H1 (cell line): ENCODE data around the gene DDN. TPM values are rescaled to one million over a fixed set of nuclear protein-coding genes. Genes with fewer than 3 reads are reported as not detected.

Source experiments
- CTCF ChIA-PET: fragments of 300-600 bp; sonication (Branson Sonifier 250); formaldehyde crosslinking; loops from one replicate; lab custom pipeline; 2021; ENCODE audit not compliant: partially characterized antibody; lab: Charles Lee
- POLR2A ChIA-PET: fragments of 300-600 bp; sonication (Branson Sonifier 250); formaldehyde crosslinking; loops from one replicate; lab custom pipeline; 2021; ENCODE audit warnings: inconsistent platforms; ENCODE audit not compliant: partially characterized antibody; lab: Charles Lee
- DNase-seq, 2 experiments: peaks; one replicate each; pipeline versions ENCODE4 v3.0.0 to v3.0.0-alpha.2; 2010 to 2022; ENCODE audit warnings: low spot score in 2 of 2, low read depth in 1 of 2, mixed read lengths in 1 of 2
- FAIRE-seq: peaks from 2 replicates; lab custom pipeline; 2011; peaks lifted over from hg19 to GRCh38; lab: Jason Lieb, UNC
- H2AFZ ChIP-seq: 2 replicates; pipeline ENCODE4 v1.8.1; 2012; ENCODE audit warnings: low read length, inconsistent platforms
- H2AK5ac ChIP-seq: 2 replicates; pipeline ENCODE4 v1.6.1; 2013; ENCODE audit warnings: low read depth, low read length
- H2BK120ac ChIP-seq: replicated peaks from 2 replicates; pipeline ENCODE3; 2013; ENCODE audit warnings: low read depth, low read length, inconsistent platforms
- H2BK12ac ChIP-seq: 2 replicates; pipeline ENCODE4 v1.6.1; 2013; ENCODE audit warnings: low read depth, low read length
- H2BK15ac ChIP-seq: 2 replicates; pipeline ENCODE4 v1.6.1; 2013; ENCODE audit warnings: low read length
- H2BK20ac ChIP-seq: 2 replicates; pipeline ENCODE4 v1.6.1; 2013; ENCODE audit warnings: low read length
- H2BK5ac ChIP-seq: 2 replicates; pipeline ENCODE4 v1.6.1; 2013; ENCODE audit warnings: low read depth, low read length
- H3K14ac ChIP-seq: 2 replicates; pipeline ENCODE4 v1.6.1; 2013; ENCODE audit warnings: inconsistent platforms; ENCODE audit not compliant: insufficient read length
- H3K18ac ChIP-seq: 2 replicates; pipeline ENCODE4 v1.6.1; 2013; ENCODE audit warnings: low read length; ENCODE audit errors: extremely low read depth
- H3K23ac ChIP-seq: 2 replicates; pipeline ENCODE4 v1.6.1; 2013; ENCODE audit warnings: inconsistent platforms; ENCODE audit not compliant: insufficient read length
- H3K23me2 ChIP-seq: 2 replicates; pipeline ENCODE4 v1.6.1; 2013; ENCODE audit warnings: low read depth, low read length
- H3K27ac ChIP-seq: 2 replicates; pipeline ENCODE4 v1.6.1; 2011; ENCODE audit warnings: low read depth, low read length, inconsistent platforms
- H3K27me3 ChIP-seq, 4 experiments: replicated peaks in 1 of 4; 1 replicate in 1 of 4; 2 replicates in 3 of 4; pipeline versions ENCODE4 v1.6.1 to v1.8.1; 2011 to 2013; ENCODE audit warnings: low read length in 3 of 4, mild to moderate bottlenecking in 3 of 4, inconsistent platforms in 2 of 4, mixed read lengths in 2 of 4, moderate library complexity in 1 of 4; ENCODE audit not compliant: control insufficient read depth in 3 of 4, insufficient read depth in 3 of 4; ENCODE audit errors: extremely low read depth in 1 of 4
- H3K36me3 ChIP-seq, 4 experiments: 2 replicates each; pipeline versions ENCODE4 v1.6.1 to v1.8.1; 2011 to 2013; ENCODE audit warnings: mild to moderate bottlenecking in 4 of 4, low read length in 3 of 4, moderate library complexity in 2 of 4, control low read depth in 1 of 4, inconsistent platforms in 1 of 4; ENCODE audit not compliant: insufficient read depth in 4 of 4, control insufficient read depth in 2 of 4
- H3K4ac ChIP-seq: replicated peaks from 2 replicates; pipeline ENCODE3; 2013; ENCODE audit warnings: low read length, low read depth, mixed read lengths, inconsistent platforms; ENCODE audit not compliant: insufficient read length
- H3K4me1 ChIP-seq, 4 experiments: replicated peaks in 1 of 4; 1 replicate in 1 of 4; 2 replicates in 3 of 4; pipeline versions ENCODE4 v1.6.1 to v1.8.1; 2011 to 2013; ENCODE audit warnings: low read length in 3 of 4, inconsistent platforms in 2 of 4, mixed read lengths in 1 of 4; ENCODE audit not compliant: insufficient read depth in 4 of 4, control insufficient read depth in 3 of 4
- H3K4me2 ChIP-seq, 2 experiments: 2 replicates each; pipeline versions ENCODE4 v1.6.1 to v1.8.1; 2011 to 2013; ENCODE audit warnings: low read depth in 2 of 2, low read length in 2 of 2, control low read depth in 1 of 2, inconsistent platforms in 1 of 2, mild to moderate bottlenecking in 1 of 2; ENCODE audit not compliant: insufficient read depth in 1 of 2
- H3K4me3 ChIP-seq, 4 experiments: fragments of 200-600, 300-600 bp in 1 of 4; sonication (generic), shearing (Covaris generic), sonication (Bioruptor Twin) in 1 of 4; 2 replicates each; pipeline versions ENCODE4 v1.5.1 to v1.8.1; 2011 to 2016; ENCODE audit warnings: low read length in 4 of 4, low read depth in 3 of 4, control low read depth in 2 of 4, inconsistent platforms in 2 of 4, mild to moderate bottlenecking in 2 of 4, mixed read lengths in 1 of 4, moderate library complexity in 1 of 4; ENCODE audit not compliant: insufficient read depth in 2 of 4; ENCODE audit errors: extremely low read depth in 1 of 4
- H3K56ac ChIP-seq: replicated peaks from 2 replicates; pipeline ENCODE3; 2013; ENCODE audit warnings: low read depth, mild to moderate bottlenecking, mixed read lengths, low read length, inconsistent platforms; ENCODE audit not compliant: insufficient read length
- H3K79me1 ChIP-seq: 2 replicates; pipeline ENCODE4 v1.6.1; 2013; ENCODE audit warnings: low read depth, low read length, control low read depth
- H3K79me2 ChIP-seq, 2 experiments: 2 replicates each; pipeline versions ENCODE4 v1.6.1 to v1.8.1; 2012 to 2013; ENCODE audit warnings: low read length in 2 of 2, mild to moderate bottlenecking in 2 of 2, inconsistent platforms in 1 of 2; ENCODE audit not compliant: insufficient read depth in 2 of 2, control insufficient read depth in 1 of 2
- H3K9ac ChIP-seq, 4 experiments: replicated peaks in 1 of 4; 1 replicate in 1 of 4; 2 replicates in 3 of 4; pipeline versions ENCODE4 v1.6.1 to v1.8.1; 2011 to 2013; ENCODE audit warnings: low read depth in 3 of 4, low read length in 3 of 4, control low read depth in 2 of 4, mild to moderate bottlenecking in 2 of 4, moderate library complexity in 2 of 4, inconsistent platforms in 1 of 4; ENCODE audit errors: extremely low read depth in 1 of 4
- H3K9me3 ChIP-seq, 2 experiments: 2 replicates each; pipeline versions ENCODE4 v1.6.1 to v1.8.1; 2012 to 2013; ENCODE audit warnings: mild to moderate bottlenecking in 2 of 2, moderate library complexity in 2 of 2, control low read depth in 1 of 2, inconsistent platforms in 1 of 2, low read depth in 1 of 2, low read length in 1 of 2, mixed read lengths in 1 of 2; ENCODE audit not compliant: insufficient read depth in 2 of 2
- H4K20me1 ChIP-seq, 2 experiments: replicated peaks in 1 of 2; 2 replicates each; pipeline versions ENCODE3 to v1.8.1; 2011 to 2013; ENCODE audit warnings: inconsistent platforms in 2 of 2, low read length in 2 of 2, mild to moderate bottlenecking in 1 of 2; ENCODE audit not compliant: insufficient read depth in 2 of 2, control insufficient read depth in 1 of 2
- H4K5ac ChIP-seq: 2 replicates; pipeline ENCODE4 v1.6.1; 2013; ENCODE audit warnings: low read length, low read depth, mixed read lengths, inconsistent platforms; ENCODE audit not compliant: insufficient read length
- H4K8ac ChIP-seq: 2 replicates; pipeline ENCODE4 v1.8.0; 2013; ENCODE audit warnings: mild to moderate bottlenecking, moderate library complexity, low read length, inconsistent platforms; ENCODE audit not compliant: insufficient read depth; ENCODE audit errors: extremely low read depth
- H4K91ac ChIP-seq: replicated peaks from 2 replicates; pipeline ENCODE3; 2013; ENCODE audit warnings: low read length, mixed read lengths, inconsistent platforms; ENCODE audit not compliant: insufficient read length
- BACH1 ChIP-seq: IDR thresholded peaks from 2 replicates; pipeline ENCODE4 v1.6.1; 2012; ENCODE audit warnings: low read length, improper control_type of control experiment
- CREB1 ChIP-seq: IDR thresholded peaks from 2 replicates; pipeline ENCODE4 v1.6.1; 2012; ENCODE audit warnings: inconsistent platforms
- EZH2 ChIP-seq: fragments of 200-600 bp; sonication (generic); IDR thresholded peaks from 2 replicates; pipeline ENCODE4 v1.7.1; 2012; ENCODE audit warnings: low read depth, mild to moderate bottlenecking, moderate library complexity, low read length, inconsistent platforms; ENCODE audit not compliant: severe bottlenecking
- NRF1 ChIP-seq: IDR thresholded peaks from 2 replicates; pipeline ENCODE4 v1.6.1; 2011; ENCODE audit warnings: mild to moderate bottlenecking, low read depth, low read length, improper control_type of control experiment
- PHF8 ChIP-seq: fragments of 200-600 bp; sonication (generic); conservative IDR thresholded peaks from 2 replicates; pipeline ENCODE4 v1.7.1; 2012; ENCODE audit warnings: low read depth, mild to moderate bottlenecking, inconsistent platforms, low read length, moderate library complexity
- SP1 ChIP-seq: IDR thresholded peaks from 2 replicates; pipeline ENCODE4 v1.6.1; 2011; ENCODE audit warnings: low read depth, low read length
- SP2 ChIP-seq: IDR thresholded peaks from 2 replicates; pipeline ENCODE4 v1.6.1; 2012; ENCODE audit warnings: mild to moderate bottlenecking, low read length, inconsistent platforms
- TAF1 ChIP-seq: IDR thresholded peaks from 2 replicates; pipeline ENCODE4 v1.6.1; 2011; ENCODE audit warnings: mild to moderate bottlenecking, low read depth, low read length
- TAF7 ChIP-seq: optimal IDR thresholded peaks from 2 replicates; pipeline ENCODE3; 2011; ENCODE audit warnings: low read depth, mild to moderate bottlenecking, inconsistent platforms, low read length, moderate library complexity, borderline replicate concordance
- WGBS, 2 experiments: shearing (Covaris generic) in 1 of 2; methylation state at CpG; one replicate each; pipeline versions ENCODE4 v1.1.6 to v1.1.7; 2013 to 2015; ENCODE audit warnings: low lambda C conversion rate in 2 of 2, mixed read lengths in 2 of 2, inconsistent platforms in 1 of 2, low coverage in 1 of 2, missing lambda C conversion rate in 1 of 2; ENCODE audit not compliant: insufficient replicate concordance in 2 of 2, insufficient coverage in 1 of 2, insufficient read length in 1 of 2; ENCODE audit errors: extremely low coverage in 1 of 2, missing lambda C conversion rate in 1 of 2; 5-methylcytosine and 5-hydroxymethylcytosine counted together
- polyA plus RNA-seq, 7 experiments: library from polyadenylated mRNA; depleted of rRNA in 3 of 7; stranded (reverse) in 5 of 7; unstranded in 2 of 7; fragments of >200 nt in 5 of 7; fragments of 200-250 nt in 2 of 7; gene quantifications; 1 replicate in 5 of 7; 2 replicates in 1 of 7; 4 replicates in 1 of 7; pipeline versions ENCODE4 v1.2.1 to v1.2.3, GENCODE V29; 2011 to 2013; ENCODE audit warnings: missing spikeins in 2 of 7, mixed read lengths in 2 of 7
- total RNA-seq: library from RNA; stranded (reverse); fragmentation: NEBNext Ultra II Directional; extraction: Animal tissue kit (Norgen Biotek cat#: 25700); gene quantifications from 2 replicates; pipeline ENCODE4 v1.2.1, GENCODE V29; 2021

The DDN gene
- total and polyA plus RNA-seq, 2 of the 8 experiments (the other 6 are each of a cell fraction or from before 2014, with no cell fraction given), result 0.14 to 0.30 TPM

DNA sequence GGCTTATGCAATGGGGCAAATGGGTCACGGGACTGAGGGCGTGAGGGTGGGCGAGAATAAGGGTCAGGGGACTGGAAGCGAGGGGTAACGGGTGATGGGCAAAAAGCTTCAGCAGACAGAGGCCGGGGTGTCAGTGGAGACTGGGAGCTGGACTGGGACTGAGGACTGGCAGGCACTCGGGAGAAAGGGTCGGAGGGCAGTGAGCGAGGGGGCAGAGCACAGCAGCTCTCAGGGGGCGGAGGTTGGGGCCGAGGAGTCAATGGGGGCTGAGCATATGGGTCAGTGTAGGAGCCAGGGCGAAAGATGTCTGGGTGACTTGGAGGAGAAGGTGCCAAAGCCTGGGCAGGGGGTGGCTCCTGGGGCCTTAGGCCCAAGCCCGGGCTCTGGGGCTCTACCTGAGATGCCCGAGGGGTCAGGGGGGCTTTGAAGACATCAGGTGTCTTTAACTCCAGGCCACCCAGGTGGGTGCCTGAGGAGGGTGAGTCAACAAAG, 41.2 kb upstream of the DDN start:
- 96% methylated on average over 8 of the region's 14 CpGs; no CpG with 5 or more reads in 1 of the 2 experiments for WGBS, 2 experiments
- Histone ChIP-seq H3K4me1 (no peaks in the 10 kb centered on the region), H2BK12ac (no peak overlapping the region), H3K79me1 (no peaks in the 10 kb centered on the region; the same call in 1 of the 2 replicates), H4K20me1 (peaks cover 15 to 33% of the 10 kb centered on the region in 2 experiments), H3K27me3 (no peaks in the 10 kb centered on the region), H3K4ac (no peak overlapping the region), H3K56ac (no peak overlapping the region), H2BK20ac (no peak overlapping the region), H4K5ac (no peak overlapping the region), H3K79me2 (no peaks in the 10 kb centered on the region), H3K23me2 (no peaks in the 10 kb centered on the region), H3K4me3 (no peak overlapping the region), H3K9me3 (no peaks in the 10 kb centered on the region), H3K23ac (no peak overlapping the region), H3K18ac (no peak overlapping the region), H4K91ac (no peak overlapping the region), H2AFZ (no peak overlapping the region), H2AK5ac (no peak overlapping the region), H2BK120ac (no peak overlapping the region), H3K9ac (no peak overlapping the region), H2BK5ac (no peak overlapping the region), H3K36me3 (peaks cover 52 to 87% (median 80%) of the 10 kb centered on the region in 4 experiments), H3K14ac (no peak overlapping the region), H3K4me2 (no peak overlapping the region), H3K27ac (no peak overlapping the region), H4K8ac (no peak overlapping the region), H2BK15ac (no peak overlapping the region)
- CTCF ChIA-PET, result interaction anchor here (0.7 to 12.2 kb wide), 12 partner anchors 6 to 220 kb away, joined by 3 to 126 read pairs (median 4); no protein-coding TSS in a partner anchor
- FAIRE-seq (no peak), DNase-seq (no peak)
- no peak for TF ChIP-seq SP1
- TF ChIP-seq SP2, result no peak
- TF ChIP-seq PHF8, result no peak
- no peak for TF ChIP-seq CREB1
- no peak for TF ChIP-seq BACH1
- TF ChIP-seq TAF1, result no peak
- TF ChIP-seq NRF1, result no peak
- TF ChIP-seq TAF7, result no peak
- TF ChIP-seq EZH2, result no peak
- POLR2A ChIA-PET, result interaction anchor here (1.3 to 22.2 kb wide), 4 partner anchors 0 to 30 kb away, joined by 3 to 339 read pairs (median 171); no protein-coding TSS in a partner anchor
